ENCODE results near the gene CALU.

The CALU gene

GRCh38 chr7:128725531-128725930, 13.6 kb upstream of the CALU start:
- H3K4me3 ChIP-seq = no peak overlapping the region
- H3K27ac ChIP-seq = no peak overlapping the region
- DNase-seq (ENCODE audit: low spot score) = no peak
- TF ChIP-seq CTCF (IDR thresholded peaks at IDR 0.05) = no peak

DNA sequence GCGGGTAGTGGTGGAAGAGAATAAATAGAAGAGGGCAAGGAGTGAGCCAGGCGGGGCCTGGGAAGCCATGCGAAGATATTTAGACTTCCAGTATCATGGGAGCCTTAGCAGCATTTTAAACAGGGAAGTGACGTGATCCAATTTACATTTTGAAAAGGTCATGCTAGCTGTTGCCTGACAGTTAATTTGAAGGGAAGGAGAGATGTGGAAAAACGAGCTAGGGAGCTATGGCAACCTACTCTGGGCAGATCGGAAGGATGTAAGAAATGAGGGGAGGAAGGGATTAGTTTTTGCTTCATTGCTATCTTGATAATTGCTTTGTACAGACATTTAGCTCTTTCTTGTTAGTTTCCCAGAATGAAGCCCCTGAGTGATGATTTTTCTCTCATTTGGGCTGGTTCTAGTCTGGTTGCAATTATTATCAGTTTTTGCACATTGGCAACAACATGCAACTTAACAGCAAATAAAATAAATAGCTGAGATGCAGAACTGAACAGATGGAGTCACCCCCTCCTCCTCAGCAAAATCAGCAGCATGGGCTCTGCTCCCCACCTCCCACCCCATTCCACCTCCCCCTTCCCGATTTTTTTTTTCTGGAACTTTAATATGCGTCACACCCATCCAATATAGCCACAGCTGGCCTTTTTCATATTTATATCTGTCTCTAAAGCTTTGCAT, 13.0 kb upstream of the CALU start:
- TF ChIP-seq CTCF (IDR thresholded peaks at IDR 0.05) = no peak
- no peak for DNase-seq (ENCODE audit: low spot score)
- H3K4me3 ChIP-seq = no peak overlapping the region
- H3K27ac ChIP-seq = no peak overlapping the region

GRCh38 chr7:128726737-128727072, 12.5 kb upstream of the CALU start:
- Histone ChIP-seq H3K27ac (no peak overlapping the region), H3K4me3 (no peak overlapping the region)
- DNase-seq (ENCODE audit: low spot score) = no peak
- no peak for TF ChIP-seq CTCF (IDR thresholded peaks at IDR 0.05)

- no peak for TF ChIP-seq CTCF (IDR thresholded peaks at IDR 0.05)
- no peak for DNase-seq (ENCODE audit: low spot score)
- Histone ChIP-seq H3K27ac (no peak overlapping the region), H3K4me3 (no peak overlapping the region)
Measured at GRCh38 chr7:128727239-128727638, 11.9 kb upstream of the CALU start.

DNA sequence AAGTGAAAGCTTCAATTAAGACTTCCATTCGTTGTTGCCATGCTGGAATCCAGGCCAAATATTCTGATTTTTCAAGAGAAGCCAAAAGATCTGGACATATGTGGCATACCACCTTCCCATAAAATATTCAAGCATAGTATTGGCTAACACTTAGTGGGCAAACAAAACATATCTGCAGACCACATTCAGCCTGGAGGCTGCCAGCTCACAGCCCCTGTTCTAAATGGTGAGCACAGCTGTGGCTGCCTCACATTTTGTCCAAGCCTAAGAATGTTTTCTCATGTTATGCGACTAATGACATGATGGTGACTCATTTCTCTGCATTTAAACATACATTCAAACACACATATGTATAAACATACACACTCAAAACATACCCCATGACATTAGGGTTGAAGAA, 10.6 kb upstream of the CALU start:
- Histone ChIP-seq H3K27ac (no peak overlapping the region), H3K4me3 (no peak overlapping the region)
- no peak for DNase-seq (ENCODE audit: low spot score)
- TF ChIP-seq CTCF (IDR thresholded peaks at IDR 0.05) = no peak

DNA sequence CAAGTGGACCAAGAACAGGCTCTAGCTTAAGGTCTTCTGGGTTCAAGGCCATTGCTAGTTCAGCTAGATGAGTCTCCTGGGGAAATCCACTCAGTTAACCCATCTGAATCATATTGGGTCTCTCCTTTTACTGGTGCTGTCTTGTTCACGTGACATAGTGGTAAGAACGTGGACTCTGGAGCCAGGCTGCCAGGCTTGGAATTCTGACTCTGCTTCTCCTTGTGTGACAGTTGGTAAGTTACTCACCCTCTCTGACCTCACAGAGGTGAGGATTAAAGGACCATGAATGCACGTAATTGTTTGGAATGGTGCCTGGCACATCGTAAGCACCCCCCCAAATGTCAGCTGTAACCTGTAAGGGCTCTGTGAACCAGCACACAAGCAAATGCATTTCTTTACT, 9.7 kb upstream of the CALU start:
- Histone ChIP-seq H3K4me3 (no peak overlapping the region), H3K27ac (no peak overlapping the region)
- no peak for DNase-seq (ENCODE audit: low spot score)
- no peak for TF ChIP-seq CTCF (IDR thresholded peaks at IDR 0.05)

GRCh38 chr7:128731184-128731583, 8.0 kb upstream of the CALU start:
- TF ChIP-seq CTCF (IDR thresholded peaks at IDR 0.05) = no peak
- DNase-seq (ENCODE audit: low spot score) = no peak
- Histone ChIP-seq H3K4me3 (no peak overlapping the region), H3K27ac (no peak overlapping the region)

Measured in coronary artery (tissue), 2 donors.